ENCODE results near the gene APCDD1.
"Not testable (repeated sequence)": the region's sequence is repeated elsewhere in the genome, so short reads cannot be mapped to it uniquely, and the experiment has no call there.

Gene APCDD1

GRCh38 chr18:10530852-10531251 is 76.4 kb downstream of the APCDD1 start:
- peak; percentile 58 for DNase-seq

- no peak for DNase-seq
These were observed 78.7 kb downstream of the APCDD1 start for GRCh38 chr18:10533111-10533510.

DNA sequence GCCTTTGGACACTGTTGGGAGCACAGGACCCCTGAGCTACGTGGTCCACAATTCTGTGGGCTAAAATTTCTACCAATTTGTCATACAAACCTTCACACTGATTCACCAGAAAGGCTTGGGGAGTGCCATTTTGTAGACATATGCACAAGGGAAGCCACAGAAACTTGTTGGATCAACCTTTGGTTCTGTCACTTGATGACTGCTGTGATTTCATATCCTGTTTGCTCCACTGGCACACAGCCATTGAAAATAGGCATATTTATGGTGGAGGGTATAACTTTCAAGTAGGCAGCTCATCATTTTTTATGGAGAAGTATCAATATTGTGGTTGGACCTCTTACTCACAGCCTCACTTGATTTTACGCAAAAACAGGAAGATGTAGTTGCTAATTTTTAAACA is 81.8 kb downstream of the APCDD1 start:
- DNase-seq, result no peak

DNA sequence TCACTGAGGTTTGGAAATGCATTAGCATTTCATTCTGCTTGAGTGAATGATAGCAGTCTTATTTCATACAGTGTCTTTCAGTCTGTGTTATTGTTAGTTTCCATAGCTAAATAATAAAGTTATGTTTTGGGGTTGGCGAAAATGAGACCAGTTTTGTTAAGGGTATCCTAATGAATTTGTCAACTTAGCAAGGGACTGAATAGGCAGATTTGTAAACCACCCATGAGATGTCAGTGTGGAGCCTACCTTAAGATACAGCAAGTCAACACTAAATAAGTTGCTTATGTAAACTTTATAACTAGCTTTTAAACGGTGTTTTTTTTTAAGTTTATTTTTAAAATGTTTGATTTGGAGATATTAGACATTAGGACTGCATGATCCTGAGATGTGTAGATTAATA is 83.3 kb downstream of the APCDD1 start:
- DNase-seq, result no peak

DNA sequence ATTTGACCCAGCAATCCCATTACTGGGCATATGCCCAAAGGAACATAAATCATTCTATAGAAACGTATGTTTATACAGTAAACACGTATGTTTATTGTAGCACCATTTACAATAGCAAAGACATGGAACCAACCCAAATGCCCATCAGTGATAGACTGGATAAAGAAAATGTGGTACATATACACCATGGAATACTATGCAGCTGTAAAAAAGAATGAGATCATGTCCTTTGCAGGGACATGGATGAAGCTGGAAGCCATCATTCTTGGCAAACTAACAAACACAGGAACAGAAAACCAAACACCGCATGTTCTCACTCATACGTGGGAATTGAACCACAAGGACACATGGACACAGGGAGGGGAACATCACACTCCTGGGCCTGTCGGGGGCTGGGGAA is 84.7 kb downstream of the APCDD1 start:
- DNase-seq, result not testable (repeated sequence)

Measured in stimulated activated CD4-positive, alpha-beta T cell treated with anti-CD3 and anti-CD28 coated beads, Interleukin-15, amount 100 ng/mL, for 24 hours (primary cell).